Gastrocnemius medialis (tissue), 4 donors: Measurements from ENCODE around the gene ASTN2.

Source experiments
- POLR2A ChIP-seq, 2 donors: fragments of 450-650 bp; IDR thresholded peaks; one replicate each; pipeline ENCODE4 v1.6.1; 2017; ENCODE audit warnings: antibody characterized with exemption in 2 of 2, mild to moderate bottlenecking in 2 of 2, moderate library complexity in 2 of 2
- TF ChIP-seq, protein P1 (sequence below), 5 experiments: fragments of 450-650 bp in 3 of 5; fragments of 200-600 bp in 2 of 5; sonication (generic) in 2 of 5; IDR thresholded peaks in 4 of 5; conservative IDR thresholded peaks in 1 of 5; 1 replicate in 4 of 5; 2 replicates in 1 of 5; pipeline ENCODE4 v1.5.1; 2016 to 2019; ENCODE audit warnings: antibody characterized with exemption in 5 of 5, mild to moderate bottlenecking in 3 of 5, moderate library complexity in 3 of 5

DNA sequence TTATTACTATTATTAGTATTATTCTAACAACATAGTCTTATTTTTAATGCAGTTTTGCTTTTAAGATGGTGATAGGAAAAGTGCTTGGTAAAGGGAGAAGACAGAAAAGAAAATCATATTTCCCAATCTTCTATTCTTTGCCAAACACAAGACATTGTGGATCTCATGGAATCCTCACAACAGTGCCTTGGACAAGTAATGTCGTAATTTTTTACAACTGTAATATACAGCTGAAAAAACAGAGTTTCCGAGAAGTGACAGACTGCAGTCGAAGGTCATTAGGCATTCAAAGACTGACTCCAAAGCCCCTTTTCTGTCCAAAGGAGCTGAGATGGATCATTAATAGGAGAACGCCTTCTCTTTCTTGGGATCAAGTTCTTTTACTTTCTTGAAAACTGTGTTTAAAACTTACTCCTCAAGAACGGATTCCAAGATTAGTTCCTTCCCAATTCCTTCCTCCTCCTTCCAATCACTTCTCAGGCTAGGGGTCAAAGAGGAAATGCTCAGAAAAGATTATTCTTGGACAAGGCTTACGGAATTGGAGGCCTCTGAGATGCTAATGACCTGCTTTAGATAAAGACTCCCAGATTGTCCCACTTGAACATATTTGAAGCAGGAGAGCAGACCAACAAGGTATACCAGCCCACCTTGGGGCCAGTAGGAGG is 752.1 kb downstream of the ASTN2 start:
- TF ChIP-seq, protein P1, sequence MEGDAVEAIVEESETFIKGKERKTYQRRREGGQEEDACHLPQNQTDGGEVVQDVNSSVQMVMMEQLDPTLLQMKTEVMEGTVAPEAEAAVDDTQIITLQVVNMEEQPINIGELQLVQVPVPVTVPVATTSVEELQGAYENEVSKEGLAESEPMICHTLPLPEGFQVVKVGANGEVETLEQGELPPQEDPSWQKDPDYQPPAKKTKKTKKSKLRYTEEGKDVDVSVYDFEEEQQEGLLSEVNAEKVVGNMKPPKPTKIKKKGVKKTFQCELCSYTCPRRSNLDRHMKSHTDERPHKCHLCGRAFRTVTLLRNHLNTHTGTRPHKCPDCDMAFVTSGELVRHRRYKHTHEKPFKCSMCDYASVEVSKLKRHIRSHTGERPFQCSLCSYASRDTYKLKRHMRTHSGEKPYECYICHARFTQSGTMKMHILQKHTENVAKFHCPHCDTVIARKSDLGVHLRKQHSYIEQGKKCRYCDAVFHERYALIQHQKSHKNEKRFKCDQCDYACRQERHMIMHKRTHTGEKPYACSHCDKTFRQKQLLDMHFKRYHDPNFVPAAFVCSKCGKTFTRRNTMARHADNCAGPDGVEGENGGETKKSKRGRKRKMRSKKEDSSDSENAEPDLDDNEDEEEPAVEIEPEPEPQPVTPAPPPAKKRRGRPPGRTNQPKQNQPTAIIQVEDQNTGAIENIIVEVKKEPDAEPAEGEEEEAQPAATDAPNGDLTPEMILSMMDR (IDR thresholded peaks at IDR 0.05 in 4 of 5, conservative IDR thresholded peaks at IDR 0.05 in 1 of 5): no peak
- TF ChIP-seq POLR2A (IDR thresholded peaks at IDR 0.05): no peak
